Endodermal cell (in vitro differentiated cells): ENCODE measurements around the gene FGF23. TPM values are rescaled to one million over a fixed set of nuclear protein-coding genes. Genes with fewer than 3 reads are reported as not detected.

Source experiments
- DNase-seq: peaks from one replicate; pipeline ENCODE4 v3.0.0-alpha.2; 2017
- H3K27ac ChIP-seq: 2 replicates; pipeline ENCODE4 v1.5.1; 2013; ENCODE audit warnings: mild to moderate bottlenecking, low read depth, low read length, moderate library complexity
- H3K27me3 ChIP-seq: 2 replicates; pipeline ENCODE4 v1.6.1; 2013; ENCODE audit warnings: mild to moderate bottlenecking, low read length, moderate library complexity; ENCODE audit not compliant: insufficient read depth, control insufficient read depth, poor library complexity, severe bottlenecking
- H3K36me3 ChIP-seq: 2 replicates; pipeline ENCODE4 v1.7.0; 2013; ENCODE audit warnings: mild to moderate bottlenecking, low read length, moderate library complexity; ENCODE audit not compliant: control insufficient read depth, insufficient read depth
- H3K4me1 ChIP-seq: one replicate; pipeline ENCODE4 v1.7.0; 2013; ENCODE audit warnings: low read length; ENCODE audit not compliant: control insufficient read depth, insufficient read depth
- H3K4me3 ChIP-seq: 2 replicates; pipeline ENCODE4 v1.5.1; 2013; ENCODE audit warnings: mild to moderate bottlenecking, low read length, moderate library complexity
- H3K9ac ChIP-seq: 2 replicates; pipeline ENCODE4 v1.6.1; 2013; ENCODE audit warnings: mild to moderate bottlenecking, low read length, moderate library complexity; ENCODE audit not compliant: poor library complexity, severe bottlenecking; ENCODE audit errors: extremely low read depth
- H3K9me3 ChIP-seq: 2 replicates; pipeline ENCODE4 v1.6.1; 2013; ENCODE audit warnings: mild to moderate bottlenecking, low read length, moderate library complexity; ENCODE audit not compliant: control insufficient read depth
- H3K27ac Mint-ChIP-seq: 2 replicates; pipeline ENCODE4 v1.8.0; 2020; ENCODE audit warnings: mixed read lengths
- H3K27me3 Mint-ChIP-seq: 2 replicates; pipeline ENCODE4 v1.8.0; 2021; ENCODE audit warnings: mild to moderate bottlenecking, mixed read lengths; ENCODE audit not compliant: insufficient read depth
- H3K36me3 Mint-ChIP-seq: 2 replicates; pipeline ENCODE4 v1.8.0; 2020; ENCODE audit warnings: low read depth, mixed read lengths
- H3K4me1 Mint-ChIP-seq: 2 replicates; pipeline ENCODE4 v1.8.0; 2020; ENCODE audit warnings: mixed read lengths
- H3K4me3 Mint-ChIP-seq: 2 replicates; pipeline ENCODE4 v1.8.0; 2020; ENCODE audit warnings: mild to moderate bottlenecking, moderate library complexity, mixed read lengths
- H3K9me3 Mint-ChIP-seq: 2 replicates; pipeline ENCODE4 v1.8.0; 2020; ENCODE audit warnings: mild to moderate bottlenecking, mixed read lengths
- CTCF ChIP-seq: fragments of 200-600 bp; sonication (generic); conservative IDR thresholded peaks from 2 replicates; pipeline ENCODE4 v1.5.0; 2021; ENCODE audit warnings: antibody characterized with exemption, mild to moderate bottlenecking
- WGBS, 2 experiments: methylation state at CpG; one replicate each; pipeline versions ENCODE4 v1.1.5 to v1.1.7; 2013; ENCODE audit warnings: missing lambda C conversion rate in 2 of 2, mixed read lengths in 1 of 2; ENCODE audit not compliant: insufficient coverage in 1 of 2, insufficient read length in 1 of 2; 5-methylcytosine and 5-hydroxymethylcytosine counted together
- total RNA-seq, 2 donors: library from RNA; stranded (reverse); fragmentation: NEBNext Ultra II Directional in 1 of 2; extraction: Animal tissue kit (Norgen Biotek cat#: 25700) in 1 of 2; gene quantifications; 2 replicates in 1 of 2; 3 replicates in 1 of 2; pipeline ENCODE4 v1.2.1, GENCODE V29; 2021

The FGF23 gene
- total RNA-seq, 2 donors from 2014 or later, result 0.33 to 0.44 TPM

DNA sequence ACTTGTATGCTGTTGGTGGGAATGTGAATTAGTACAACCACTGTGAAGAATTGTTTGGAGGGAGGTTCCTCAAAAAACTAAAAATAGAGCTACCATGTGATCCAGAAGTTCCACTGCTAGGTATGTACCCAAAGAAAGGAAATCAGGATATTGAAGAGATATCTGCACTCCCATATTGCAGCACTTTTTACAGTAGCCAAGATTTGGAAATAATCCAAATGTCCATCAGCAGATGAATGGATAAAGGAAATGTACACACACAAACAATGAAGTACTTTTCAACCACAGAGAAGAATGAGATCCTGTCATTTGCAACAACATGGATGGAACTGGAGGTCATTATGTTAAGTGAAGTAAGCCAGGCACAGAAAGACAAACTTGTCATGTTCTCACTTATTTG is 32.6 kb downstream of the FGF23 start:
- Histone ChIP-seq H3K4me3 (no peak overlapping the region), H3K27ac (no peak overlapping the region), H3K27me3 (no peaks in the 10 kb centered on the region), H3K9ac (no peak overlapping the region), H3K9me3 (peaks cover 8% of the 10 kb centered on the region), H3K36me3 (peaks cover 48% of the 10 kb centered on the region), H3K4me1 (no peaks in the 10 kb centered on the region)
- peaks cover 45% of the 10 kb centered on the region for H3K9me3 Mint-ChIP-seq
- DNase-seq, result no peak
- no peak for TF ChIP-seq CTCF
- H3K36me3 Mint-ChIP-seq, result peaks cover 76% of the 10 kb centered on the region
- no peak overlapping the region for H3K4me3 Mint-ChIP-seq
- H3K4me1 Mint-ChIP-seq, result no peaks in the 10 kb centered on the region
- H3K27ac Mint-ChIP-seq, result no peak overlapping the region
- H3K27me3 Mint-ChIP-seq, result no peaks in the 10 kb centered on the region

- no peak overlapping the region for H3K4me3 Mint-ChIP-seq
- H3K27ac Mint-ChIP-seq, result no peak overlapping the region
- no peaks in the 10 kb centered on the region for H3K27me3 ChIP-seq
- 79 to 80% methylated on average over 4 of the region's 4 CpGs for WGBS, 2 experiments
- no peaks in the 10 kb centered on the region for H3K4me1 ChIP-seq
- H3K27ac ChIP-seq, result no peak overlapping the region
- no peak for DNase-seq
- TF ChIP-seq CTCF, result no peak
- H3K4me3 ChIP-seq, result no peak overlapping the region
- peaks cover 25% of the 10 kb centered on the region for H3K9me3 ChIP-seq
- H3K27me3 Mint-ChIP-seq, result no peaks in the 10 kb centered on the region
- H3K9me3 Mint-ChIP-seq, result peaks cover 10% of the 10 kb centered on the region
- peaks cover 73% of the 10 kb centered on the region for H3K36me3 ChIP-seq
- H3K4me1 Mint-ChIP-seq, result no peaks in the 10 kb centered on the region
- peaks cover 78% of the 10 kb centered on the region for H3K36me3 Mint-ChIP-seq
- H3K9ac ChIP-seq, result no peak overlapping the region
These were observed 47.7 kb downstream of the FGF23 start for GRCh38 chr12:4331842-4332241.

GRCh38 chr12:4331221-4331620 is 48.3 kb downstream of the FGF23 start:
- Histone ChIP-seq H3K27ac (no peak overlapping the region), H3K9ac (no peak overlapping the region), H3K4me1 (no peaks in the 10 kb centered on the region), H3K27me3 (no peaks in the 10 kb centered on the region), H3K36me3 (peaks cover 68% of the 10 kb centered on the region), H3K4me3 (no peak overlapping the region), H3K9me3 (peaks cover 19% of the 10 kb centered on the region)
- DNase-seq, result no peak
- H3K27ac Mint-ChIP-seq, result peak overlapping the region; percentile 36
- H3K4me1 Mint-ChIP-seq, result no peaks in the 10 kb centered on the region
- peaks cover 74% of the 10 kb centered on the region for H3K36me3 Mint-ChIP-seq
- no peaks in the 10 kb centered on the region for H3K27me3 Mint-ChIP-seq
- 94% methylated on average over 1 of the region's 1 CpG; no CpG with 5 or more reads in 1 of the 2 experiments for WGBS, 2 experiments
- peaks cover 7% of the 10 kb centered on the region for H3K9me3 Mint-ChIP-seq
- no peak overlapping the region for H3K4me3 Mint-ChIP-seq
- TF ChIP-seq CTCF, result no peak
